Uterus (tissue), 2 donors: ENCODE measurements around the gene HOXD1.

Experiments
- CTCF ChIP-seq, 4 experiments: fragments of 200-600 bp in 2 of 4; fragments of 450-650 bp in 2 of 4; sonication (generic) in 2 of 4; IDR thresholded peaks; one replicate each; pipeline ENCODE4 v1.5.1; 2016 to 2019; ENCODE audit warnings: antibody characterized with exemption in 4 of 4, mild to moderate bottlenecking in 2 of 4, moderate library complexity in 1 of 4
- POLR2A ChIP-seq, 2 donors: fragments of 450-650 bp; IDR thresholded peaks; one replicate each; pipeline ENCODE4 v1.6.1; 2016; ENCODE audit warnings: antibody characterized with exemption in 2 of 2, mild to moderate bottlenecking in 1 of 2, moderate library complexity in 1 of 2

GRCh38 chr2:176213406-176213805, 24.9 kb downstream of the HOXD1 start:
- TF ChIP-seq CTCF (IDR thresholded peaks at IDR 0.05) (no peak), POLR2A (IDR thresholded peaks at IDR 0.05) (no peak)
